NOMO-1 treated with dmso at 0.1 percent for 144 hours (cell line): ENCODE results near the gene SH3BP2.

Experiments
- DNase-seq: peaks from one replicate; lab custom pipeline; 2025; ENCODE audit not compliant: unreplicated experiment; lab: John Stamatoyannopoulos, UW

The SH3BP2 gene

DNA sequence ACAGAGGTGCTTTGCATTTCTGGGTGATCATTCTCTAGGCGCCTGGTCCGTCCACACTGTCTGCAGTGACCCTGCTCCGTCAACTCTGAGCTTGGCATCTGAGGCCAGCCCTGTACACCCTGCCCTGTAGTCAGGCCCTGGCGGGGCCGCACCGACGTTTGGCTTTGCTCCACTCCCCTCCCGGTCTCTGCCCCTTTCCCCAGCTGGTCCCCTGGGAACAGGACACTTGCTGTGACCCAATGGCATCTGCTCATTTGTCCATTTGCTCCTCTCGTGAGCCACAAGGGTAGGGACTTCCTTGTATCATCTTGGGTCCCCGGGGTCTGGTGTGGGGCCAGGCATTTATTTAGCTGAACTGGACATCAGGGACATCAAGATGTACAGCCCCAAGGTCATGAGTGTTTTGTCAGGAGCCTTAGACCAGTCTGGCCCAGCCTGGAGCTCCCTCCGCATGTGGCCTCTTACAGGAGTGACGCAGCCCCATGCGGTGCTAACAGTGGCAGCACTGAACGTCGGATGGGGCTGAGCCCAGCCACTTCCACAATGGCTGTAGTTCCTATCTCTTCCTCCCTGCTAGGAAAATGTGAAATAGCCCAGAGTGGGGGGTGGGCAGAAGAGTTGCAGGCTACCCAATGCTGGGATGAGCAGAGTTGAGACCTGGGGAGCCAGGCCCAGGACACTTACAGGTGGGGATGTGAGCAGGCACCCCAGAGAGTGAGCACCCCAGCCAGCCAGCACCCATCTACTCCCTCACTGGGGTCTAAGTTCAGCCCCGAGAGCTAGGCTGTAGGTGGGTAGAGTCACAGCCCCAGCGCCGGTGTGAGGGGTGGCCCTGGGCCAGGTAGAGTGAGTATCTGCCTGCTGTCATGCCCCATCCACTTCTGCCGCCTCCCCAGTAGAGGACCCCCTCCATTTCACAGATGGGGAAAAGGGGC, 2.0 kb upstream of the SH3BP2 start:
- no peak for DNase-seq

DNA sequence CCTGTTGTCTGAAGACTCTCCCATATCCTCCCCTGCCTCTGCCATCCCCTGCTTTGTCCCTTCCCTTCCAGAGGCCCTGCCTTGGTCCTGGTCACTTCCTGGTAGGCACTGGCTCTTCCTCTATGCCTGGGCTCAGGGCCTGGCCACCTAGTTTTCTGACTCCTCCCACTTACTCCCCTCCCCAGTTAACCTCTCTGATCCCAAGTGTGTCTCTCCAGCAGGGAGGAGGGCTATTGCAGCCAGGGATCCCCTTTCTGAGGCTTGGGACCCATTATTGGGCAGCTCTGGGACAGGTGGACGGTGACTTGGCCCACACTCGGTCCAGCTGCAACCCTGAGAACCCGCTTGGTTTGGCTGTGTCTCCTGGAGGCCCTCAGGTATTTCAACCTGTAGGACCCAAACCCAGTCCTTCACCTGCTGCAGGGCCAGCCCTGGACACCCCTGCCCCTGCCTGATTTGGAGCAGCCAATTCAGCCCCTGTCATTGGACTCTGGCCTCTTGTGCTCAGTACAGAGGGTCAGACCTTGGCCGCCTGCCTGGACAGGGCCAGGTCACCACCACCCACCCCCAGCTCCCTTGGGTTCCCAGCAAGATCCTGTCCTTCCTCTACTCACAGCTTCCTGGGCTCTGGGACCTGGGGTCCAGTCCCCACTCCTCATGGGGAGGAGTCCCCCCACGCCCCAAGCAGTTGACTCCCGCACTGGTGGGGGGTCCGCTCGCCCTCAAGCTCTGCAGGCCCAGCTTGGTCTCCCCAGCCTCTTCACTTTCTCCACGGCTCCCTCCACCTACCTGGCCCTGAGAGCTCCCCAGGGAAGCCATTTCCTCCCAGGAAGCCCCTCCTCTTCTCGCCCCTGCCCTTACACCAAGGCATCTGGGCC, 1.1 kb upstream of the SH3BP2 start:
- no peak for DNase-seq

DNA sequence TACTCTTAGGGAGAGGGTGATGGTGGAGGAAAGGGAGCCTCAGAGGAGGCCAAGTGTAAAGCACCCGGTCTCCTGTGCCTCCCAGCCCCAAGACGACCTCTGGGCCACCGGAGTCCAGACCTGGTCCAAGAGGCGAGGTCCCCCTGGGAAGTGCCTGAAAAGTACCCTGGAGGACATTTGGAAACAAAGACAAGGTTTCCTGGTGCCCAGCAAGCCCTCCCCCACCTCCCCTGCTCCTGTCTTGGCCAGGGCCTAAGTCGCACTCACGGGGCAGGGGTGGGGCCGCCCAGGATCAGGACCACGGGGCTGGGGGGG, 532 bp upstream of the SH3BP2 start:
- no peak for DNase-seq

DNA sequence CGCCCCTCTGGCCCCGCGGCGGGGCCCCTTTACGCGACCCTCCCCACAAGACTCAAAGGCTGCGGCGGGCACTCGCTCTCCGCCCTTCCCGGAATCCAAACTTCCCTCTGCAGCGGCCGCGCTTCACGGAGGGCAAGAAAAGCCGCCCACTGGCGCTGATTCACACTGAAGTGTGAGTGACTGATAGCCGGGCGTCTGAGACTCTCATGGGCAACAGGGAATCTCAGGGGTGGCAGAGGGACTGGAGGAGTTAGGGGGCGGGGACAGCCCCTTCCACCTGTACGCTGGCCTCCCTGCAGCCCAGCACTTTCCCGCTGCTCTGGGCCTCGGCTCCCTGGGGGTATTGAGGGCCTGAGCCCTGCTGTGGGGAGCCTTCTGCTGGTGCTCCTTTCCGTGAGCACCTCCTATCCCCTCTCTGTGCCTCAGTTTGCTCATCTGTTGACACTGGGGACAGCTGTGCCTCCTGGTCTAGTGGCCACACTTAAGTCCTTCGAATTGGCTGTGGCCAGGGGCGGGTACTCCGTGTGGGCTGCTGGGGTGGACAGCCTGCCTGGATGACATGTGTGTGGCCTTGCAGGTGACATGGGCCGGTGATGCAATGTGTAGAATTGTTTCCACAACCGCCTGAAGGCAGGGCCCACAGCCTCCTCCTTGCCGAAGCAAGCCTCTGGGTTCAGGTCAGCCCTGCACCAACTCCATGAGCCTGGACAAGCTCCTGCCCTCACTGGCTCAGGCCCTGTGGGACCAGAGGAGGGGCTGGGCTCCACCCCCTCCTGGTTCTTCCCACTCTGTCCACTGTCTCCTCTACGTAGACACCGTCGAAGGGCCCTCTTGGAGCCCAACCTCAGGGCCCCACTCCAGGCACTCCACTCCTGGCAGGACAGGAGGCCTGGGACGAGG, 951 bp downstream of the SH3BP2 start:
- DNase-seq, result peak; percentile 21

DNA sequence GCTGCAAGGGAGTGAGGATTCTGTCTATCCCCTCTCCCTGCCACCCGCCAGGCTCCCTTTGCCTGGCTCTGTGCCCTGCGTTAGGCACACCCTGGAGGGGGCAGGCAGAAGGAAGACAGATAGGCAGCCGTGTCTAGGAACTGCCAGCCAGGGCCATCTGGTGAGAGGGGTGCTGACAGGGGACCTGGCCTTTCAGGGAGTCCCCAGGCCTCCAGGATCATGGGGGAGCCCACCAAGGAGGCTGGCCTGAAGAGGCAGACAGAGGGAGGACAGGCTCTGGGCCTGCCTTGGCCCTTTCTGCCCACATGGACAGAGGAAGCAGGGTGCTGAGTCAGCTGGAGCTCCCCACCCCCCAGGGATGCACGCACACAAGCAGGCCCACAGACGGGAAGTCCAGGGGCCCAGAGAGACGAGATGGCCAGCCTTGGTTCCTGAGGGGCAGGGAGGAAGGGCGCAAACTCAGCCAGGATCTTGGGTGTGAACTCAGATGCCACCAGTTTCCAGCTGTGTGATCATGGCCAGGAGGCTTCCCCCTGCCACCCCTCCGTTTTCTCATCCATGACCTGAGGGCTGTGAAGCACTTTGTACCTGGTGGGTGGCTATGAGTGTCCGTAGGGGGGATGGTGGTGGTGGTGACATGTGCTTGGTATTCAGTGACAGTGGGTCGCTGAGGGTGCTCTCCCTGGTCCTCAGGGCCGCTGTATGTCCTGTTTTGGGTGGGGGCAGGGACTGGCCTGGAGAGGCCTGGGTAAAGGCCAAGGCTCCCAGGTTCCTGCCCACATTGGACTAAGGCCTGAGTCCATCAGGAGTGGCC, 1.8 kb downstream of the SH3BP2 start:
- DNase-seq, result peak; percentile 28

DNA sequence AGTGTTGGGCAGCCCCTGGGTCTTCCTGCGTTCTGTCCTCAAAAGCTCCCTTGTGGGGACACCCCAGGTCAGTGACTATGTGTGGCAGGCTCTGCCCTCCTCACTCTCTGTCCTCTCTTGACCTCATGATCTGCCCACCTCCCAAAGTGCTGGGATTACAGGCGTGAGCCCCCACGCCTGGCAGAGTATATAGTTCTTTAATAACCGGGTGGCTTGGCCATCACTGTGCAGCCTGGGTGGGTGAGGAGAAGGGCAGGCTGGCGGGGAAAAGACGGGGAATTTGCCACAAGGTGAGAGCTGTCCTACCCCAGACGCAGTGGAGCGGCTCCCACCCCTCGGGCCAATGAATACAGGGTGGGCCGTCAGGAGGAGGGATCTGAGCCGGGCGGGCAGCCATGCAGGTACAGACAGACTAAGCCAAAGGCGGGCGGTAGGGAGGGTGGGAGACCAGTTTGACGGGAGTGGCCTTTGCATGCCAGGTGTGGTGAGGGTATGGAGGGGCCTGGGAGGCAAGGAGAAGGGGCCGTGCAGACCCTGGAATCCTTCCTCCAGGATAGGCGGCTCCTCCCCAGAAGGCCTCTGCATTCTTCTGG, 2.5 kb downstream of the SH3BP2 start:
- no peak for DNase-seq

DNA sequence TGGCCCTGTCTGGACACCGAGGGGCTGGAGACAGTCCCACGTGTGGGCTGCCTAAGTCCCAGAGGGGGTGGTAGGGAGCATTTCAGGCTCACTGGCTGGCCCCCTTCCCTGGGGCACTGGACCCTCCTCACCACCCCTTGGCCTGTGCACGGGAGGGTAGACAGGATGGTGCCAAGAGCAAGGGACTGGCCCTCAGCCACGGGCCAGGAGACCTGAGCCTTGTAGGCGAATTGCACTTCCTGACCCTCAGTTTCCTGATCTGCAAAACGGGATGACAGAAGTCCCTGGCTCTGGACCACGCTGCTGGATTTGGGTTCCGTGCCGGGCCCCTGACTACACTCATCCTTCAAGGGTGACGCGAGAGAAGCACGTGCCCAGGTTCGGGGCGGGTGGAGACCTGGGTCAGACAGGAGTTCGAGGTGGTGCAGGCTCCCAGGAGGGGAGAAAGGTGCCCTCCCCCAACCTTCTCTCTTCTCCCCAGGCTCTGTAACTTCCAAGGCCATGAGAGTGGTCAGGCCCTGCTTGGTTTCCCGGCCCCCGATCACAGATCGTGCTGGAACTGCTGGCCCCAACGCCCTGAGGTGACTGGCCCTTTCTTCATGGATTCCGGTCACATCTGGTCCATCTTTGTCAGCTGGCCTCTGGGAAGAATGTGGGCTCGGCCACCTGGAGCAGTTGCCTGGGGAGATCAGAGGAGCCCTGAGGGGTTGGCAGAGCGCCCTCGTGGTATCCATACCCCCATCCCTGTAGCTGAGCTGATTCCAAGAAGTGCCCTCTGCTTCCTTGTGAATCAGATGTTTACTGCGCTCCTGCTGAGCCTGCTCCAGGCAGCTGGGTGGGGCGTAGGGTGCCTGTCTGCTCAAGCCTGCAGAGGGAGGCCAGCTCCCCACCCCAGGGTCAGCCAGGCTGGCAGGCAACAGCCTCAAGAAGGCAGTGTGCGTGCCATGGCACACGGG, 3.3 kb downstream of the SH3BP2 start:
- no peak for DNase-seq

DNA sequence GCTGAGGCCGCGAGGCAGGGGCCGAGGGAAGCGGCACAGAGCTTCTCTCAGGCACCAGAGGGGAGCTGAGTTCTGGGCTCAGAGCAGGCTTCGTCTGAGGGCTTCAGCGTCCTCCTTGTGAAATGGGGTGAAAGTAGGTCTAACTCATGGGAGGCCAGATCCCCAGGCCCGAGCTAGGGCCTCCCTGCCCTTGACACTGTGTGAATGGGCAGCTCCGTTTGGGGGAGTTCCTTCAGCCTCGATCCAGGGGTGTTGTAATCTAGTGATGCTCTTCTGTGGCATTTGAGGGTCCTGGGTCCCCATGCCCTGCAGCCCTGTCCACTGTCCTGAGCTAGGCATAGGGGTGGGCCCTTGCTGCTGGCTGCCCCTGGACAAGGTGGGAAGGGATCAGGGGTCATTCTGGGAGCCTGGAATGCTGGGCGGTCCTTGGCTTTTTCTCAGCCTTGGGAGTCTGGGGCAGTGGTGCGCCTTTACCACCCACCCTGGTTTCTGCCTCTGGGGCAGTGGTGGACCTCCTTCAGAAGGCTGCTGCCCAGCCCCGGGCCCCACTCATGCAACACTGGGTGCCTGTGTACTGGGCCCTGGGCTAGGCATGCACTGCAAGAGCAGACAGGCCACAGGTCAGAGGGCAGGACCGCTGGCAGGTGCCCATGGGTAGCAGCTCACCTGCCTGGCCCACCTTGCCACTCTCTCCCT, 4.1 kb downstream of the SH3BP2 start:
- DNase-seq, result no peak

DNA sequence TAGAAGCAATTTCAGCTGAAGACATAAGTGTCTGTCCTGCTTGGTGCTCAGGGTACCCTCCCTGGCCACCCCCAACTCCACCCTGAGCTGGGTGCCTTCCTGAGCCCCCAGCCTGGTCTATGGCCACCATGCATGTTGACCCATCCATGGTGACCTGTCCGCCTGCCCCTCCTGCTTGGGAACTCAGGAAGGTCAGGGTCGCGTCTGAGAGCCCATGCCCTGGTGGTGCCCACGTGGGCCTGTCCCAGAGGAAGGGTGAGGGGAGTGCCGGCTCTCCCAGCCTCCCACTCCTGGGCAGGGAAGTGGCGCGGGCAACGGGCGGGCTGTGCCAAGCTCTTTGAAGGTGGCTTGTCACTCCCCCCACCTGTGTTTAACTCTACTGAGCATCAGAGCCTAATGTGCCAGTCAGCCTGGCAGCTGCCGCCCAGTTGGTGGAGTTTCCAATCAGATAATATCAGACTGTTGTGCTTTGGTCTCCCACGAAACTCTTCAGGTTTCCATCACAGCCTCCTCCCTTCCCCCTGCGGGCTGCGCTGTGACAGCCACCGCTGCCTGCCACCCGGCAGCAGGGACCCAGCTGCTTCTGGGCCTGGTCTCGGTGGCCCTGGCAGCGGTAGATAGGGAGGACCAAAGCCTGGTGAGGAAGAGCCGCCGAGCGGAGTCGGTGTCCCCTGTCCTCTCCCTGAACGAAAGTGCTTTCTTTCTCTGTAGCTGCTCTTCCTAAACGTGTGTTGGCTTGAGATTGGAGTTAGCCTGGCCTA, 4.8 kb downstream of the SH3BP2 start:
- DNase-seq, result no peak

DNA sequence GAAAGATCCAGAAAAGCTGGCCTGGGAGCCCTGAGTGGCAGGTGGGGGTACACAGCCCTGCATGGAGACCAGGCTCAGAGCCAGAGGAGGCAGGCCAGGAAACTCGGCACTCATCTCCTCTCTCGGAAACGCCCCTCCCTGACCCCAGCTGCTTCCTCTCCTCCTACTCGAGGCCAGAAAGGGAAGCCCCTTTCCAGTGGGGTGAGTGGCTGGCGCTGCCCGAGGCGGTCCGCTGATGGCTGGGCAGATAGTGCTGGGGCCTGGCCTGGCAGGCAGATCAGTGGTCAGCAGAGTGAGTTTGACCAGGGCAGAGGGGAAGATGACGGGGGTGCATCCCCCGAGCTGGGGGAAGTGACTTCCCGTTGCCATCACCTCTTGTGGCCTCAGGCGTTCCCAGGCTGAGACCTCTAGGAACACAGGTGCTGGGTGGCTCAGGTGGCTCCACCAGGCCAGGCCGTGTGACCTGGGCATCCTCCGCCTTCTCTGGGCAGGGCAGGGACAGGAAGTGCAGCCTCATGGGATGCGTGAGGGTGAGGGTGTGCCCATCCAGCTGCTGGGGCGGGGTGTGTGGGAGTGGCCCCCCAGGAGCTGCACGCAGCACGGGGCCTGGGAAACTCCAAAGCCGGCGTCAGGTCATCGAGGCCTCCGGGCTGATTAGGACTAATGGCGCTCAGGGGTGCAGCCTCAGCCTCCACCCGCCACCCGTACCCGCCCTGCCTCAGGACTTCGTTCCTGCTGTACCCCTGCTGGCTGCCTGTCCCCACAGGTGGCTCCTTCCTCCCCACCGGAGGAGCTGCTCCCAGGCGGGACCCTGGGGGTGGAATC, 5.7 kb downstream of the SH3BP2 start:
- DNase-seq, result peak; percentile 43

DNA sequence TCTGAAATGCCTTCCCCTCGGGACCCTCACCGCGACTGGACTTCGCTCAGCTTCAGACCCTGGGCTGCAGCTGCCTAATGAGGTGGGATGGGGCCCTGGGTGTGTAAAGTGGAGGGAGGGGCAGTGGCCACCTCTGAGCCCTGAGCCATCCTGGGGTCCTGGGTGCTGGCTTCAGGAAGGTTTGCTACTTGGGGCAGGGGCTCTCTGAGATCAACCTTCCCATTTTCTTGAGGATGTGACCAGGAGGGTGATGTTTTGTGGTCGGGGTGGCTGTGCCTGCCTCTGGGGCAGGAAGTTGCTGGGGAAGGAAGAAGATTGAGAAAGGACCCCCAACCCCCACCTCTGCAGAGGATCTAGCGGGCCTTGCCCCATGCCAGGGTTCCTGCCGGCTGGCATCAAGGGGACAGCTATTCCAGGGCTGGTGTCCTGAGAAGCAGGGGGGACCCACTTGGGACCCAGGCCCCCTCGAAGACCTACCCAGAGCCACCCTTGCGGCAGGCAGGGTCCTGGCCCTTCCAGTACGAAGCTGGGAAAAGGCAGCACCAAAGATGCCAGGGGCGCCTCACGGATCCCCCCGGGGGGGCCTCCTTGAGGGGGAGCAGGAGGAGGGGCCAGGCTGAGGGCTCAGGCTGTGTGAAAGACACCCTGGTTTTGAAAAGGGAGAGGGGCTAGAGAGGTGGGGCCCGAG, 6.5 kb downstream of the SH3BP2 start:
- no peak for DNase-seq

DNA sequence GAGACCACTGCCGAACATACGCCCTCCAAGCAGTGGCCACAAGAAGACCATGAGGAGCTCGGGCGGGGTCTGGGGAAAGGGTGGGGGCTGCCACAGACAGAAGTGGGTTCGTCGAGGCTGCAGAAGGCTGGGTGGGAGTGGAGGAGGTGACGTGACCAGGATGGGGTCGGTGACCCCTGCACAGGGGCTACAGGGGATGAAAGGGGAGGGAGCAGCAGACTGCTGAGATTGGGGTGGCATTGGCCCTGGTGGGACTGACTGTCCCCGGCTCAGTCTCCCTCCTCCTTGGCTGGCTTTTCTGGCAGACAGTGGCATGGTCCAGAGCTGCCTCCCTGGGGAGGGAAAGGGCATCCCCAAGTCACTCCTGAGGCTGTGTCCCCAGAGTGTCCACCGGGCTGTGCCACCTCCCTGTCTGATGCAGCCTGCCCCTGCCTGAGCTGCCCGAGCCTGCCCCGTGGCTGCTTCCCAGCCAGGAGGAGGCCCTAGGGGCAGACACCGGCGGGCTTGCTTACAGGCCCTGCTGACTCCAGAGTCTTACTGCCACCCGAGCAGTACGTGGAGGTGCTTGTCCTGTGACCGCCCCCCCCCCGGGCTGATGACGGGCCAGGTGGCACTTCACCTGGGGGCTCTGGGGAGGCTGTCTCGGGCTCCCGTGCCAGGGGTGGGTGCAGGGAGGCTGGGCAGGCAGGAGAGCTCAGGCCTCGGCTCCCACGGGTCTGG, 7.2 kb downstream of the SH3BP2 start:
- no peak for DNase-seq

DNA sequence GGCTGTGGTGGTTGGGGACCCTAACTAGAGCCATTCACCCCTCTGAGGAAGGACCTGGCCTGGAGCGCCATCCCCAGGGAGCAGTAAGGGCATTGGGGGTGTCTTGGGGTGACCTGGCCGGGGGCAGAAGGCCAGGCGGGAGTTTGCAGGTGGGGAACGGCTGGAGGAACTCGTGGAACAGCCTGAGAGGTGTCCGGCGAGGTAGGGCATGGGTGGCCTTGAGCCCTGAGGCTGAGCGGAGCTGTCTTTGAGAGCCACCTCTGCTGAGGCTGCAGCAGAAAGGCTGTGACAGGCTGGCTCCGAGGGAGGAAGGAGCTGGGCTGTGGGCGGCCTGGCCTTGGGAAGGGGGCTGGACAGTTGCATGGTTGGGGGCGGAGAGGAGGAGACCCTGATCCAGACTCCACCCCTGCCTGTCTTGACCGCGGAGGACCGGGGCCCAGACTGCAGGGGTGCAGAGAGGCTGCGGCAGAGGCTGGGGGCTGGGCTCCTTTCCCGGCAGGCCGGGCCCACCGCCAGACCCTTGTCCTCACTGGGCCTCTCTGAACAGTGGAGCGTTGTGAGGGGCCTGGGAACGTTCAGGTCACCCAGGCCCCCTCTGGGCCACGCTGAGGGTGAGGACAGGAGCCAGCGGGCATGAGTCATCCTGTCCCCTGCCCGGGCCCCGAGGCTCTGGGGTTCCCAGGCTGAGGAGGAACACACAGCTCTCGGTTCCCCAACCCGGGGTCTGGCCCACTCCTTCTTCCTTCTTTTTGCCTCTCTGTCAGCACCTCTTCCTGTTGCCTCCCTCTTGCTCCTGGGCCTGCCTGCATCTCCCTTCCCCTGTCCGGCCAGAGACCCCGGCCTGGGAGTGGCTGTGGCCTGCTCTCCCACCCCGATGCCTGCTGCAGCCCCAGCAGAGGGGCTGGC, 8.1 kb downstream of the SH3BP2 start:
- DNase-seq, result peak; percentile 76
